T-cell (primary cell): ENCODE measurements around the gene PPP2R3C. TPM values are rescaled to one million over a fixed set of nuclear protein-coding genes. Genes with fewer than 3 reads are reported as not detected.
"Not testable (repeated sequence)": the region's sequence is repeated elsewhere in the genome, so short reads cannot be mapped to it uniquely, and the experiment has no call there.

Experiments used
- ATAC-seq, 4 experiments: fragments of 200-7000 bp in 3 of 4; fragments of 150-1000 bp in 1 of 4; cut with Tn5 transposase; replicated peaks in 1 of 4; 1 replicate in 3 of 4; 2 replicates in 1 of 4; pipeline ENCODE4 v1.10.0; 2021; ENCODE audit warnings: moderate library complexity in 3 of 4, mild to moderate bottlenecking in 2 of 4, moderate number of reproducible peaks in 1 of 4
- CTCF ChIA-PET, 2 donors: fragments of 300-600 bp; sonication (Branson Sonifier 250); formaldehyde crosslinking; loops; one replicate each; lab custom pipeline; 2022; ENCODE audit warnings: antibody characterized with exemption in 2 of 2; lab: Charles Lee
- POLR2A ChIA-PET, 2 donors: fragments of 300-600 bp; sonication (Branson Sonifier 250); formaldehyde crosslinking; loops; one replicate each; lab custom pipeline; 2022; ENCODE audit warnings: antibody characterized with exemption in 2 of 2; lab: Charles Lee
- DNase-seq, 35 experiments: peaks; one replicate each; pipeline versions ENCODE4 v3.0.0 to v3.0.0-alpha.2; 2013 to 2023
- H3K27ac ChIP-seq: one replicate; pipeline ENCODE4 v1.5.1; 2013; ENCODE audit warnings: low read length
- H3K27me3 ChIP-seq, 2 experiments: replicated peaks in 1 of 2; 1 replicate in 1 of 2; 2 replicates in 1 of 2; pipeline versions ENCODE4 v1.6.1 to v1.7.0; 2013; ENCODE audit warnings: low read length in 1 of 2, mixed read lengths in 1 of 2; ENCODE audit not compliant: control insufficient read depth in 2 of 2, insufficient read depth in 2 of 2; ENCODE audit errors: extremely low read depth in 1 of 2
- H3K36me3 ChIP-seq, 2 donors: 1 replicate in 1 of 2; 2 replicates in 1 of 2; pipeline versions ENCODE4 v1.6.1 to v1.7.0; 2013; ENCODE audit warnings: low read length in 1 of 2; ENCODE audit not compliant: control insufficient read depth in 2 of 2, insufficient read depth in 1 of 2; ENCODE audit errors: extremely low read depth in 1 of 2
- H3K4me1 ChIP-seq, 2 experiments: 1 replicate in 1 of 2; 2 replicates in 1 of 2; pipeline versions ENCODE4 v1.6.1 to v1.7.0; 2013; ENCODE audit warnings: low read length in 2 of 2, mixed read lengths in 1 of 2; ENCODE audit not compliant: insufficient read depth in 2 of 2, control insufficient read depth in 1 of 2; ENCODE audit errors: extremely low read depth in 1 of 2
- H3K4me3 ChIP-seq, 2 donors: 1 replicate in 1 of 2; 2 replicates in 1 of 2; pipeline versions ENCODE4 v1.5.1 to v1.7.0; 2013; ENCODE audit warnings: mild to moderate bottlenecking in 2 of 2, low read length in 1 of 2, moderate library complexity in 1 of 2; ENCODE audit not compliant: control insufficient read depth in 1 of 2; ENCODE audit errors: extremely low read depth in 1 of 2
- H3K9me3 ChIP-seq: 2 replicates; pipeline ENCODE4 v1.7.0; 2013
- H3K27ac Mint-ChIP-seq, 2 donors: one replicate each; pipeline ENCODE4 v1.8.0; 2020 to 2021; ENCODE audit warnings: mild to moderate bottlenecking in 2 of 2, mixed read lengths in 2 of 2
- H3K27me3 Mint-ChIP-seq, 2 donors: one replicate each; pipeline ENCODE4 v1.8.0; 2021 to 2022; ENCODE audit warnings: mixed read lengths in 2 of 2
- H3K36me3 Mint-ChIP-seq: one replicate; pipeline ENCODE4 v1.8.0; 2021; ENCODE audit warnings: mixed read lengths
- H3K4me1 Mint-ChIP-seq, 3 donors: one replicate each; pipeline ENCODE4 v1.8.0; 2020 to 2022; ENCODE audit warnings: mixed read lengths in 3 of 3, mild to moderate bottlenecking in 1 of 3
- H3K4me3 Mint-ChIP-seq, 3 donors: one replicate each; pipeline ENCODE4 v1.8.0; 2020 to 2022; ENCODE audit warnings: mild to moderate bottlenecking in 3 of 3, mixed read lengths in 3 of 3, moderate library complexity in 3 of 3
- H3K9me3 Mint-ChIP-seq, 3 donors: one replicate each; pipeline ENCODE4 v1.8.0; 2020 to 2022; ENCODE audit warnings: mixed read lengths in 3 of 3
- WGBS: methylation state at CpG from one replicate; pipeline ENCODE4 v1.1.5; 2013; ENCODE audit warnings: missing lambda C conversion rate; ENCODE audit not compliant: insufficient coverage; 5-methylcytosine and 5-hydroxymethylcytosine counted together
- total RNA-seq, 35 experiments: library from RNA in 6 of 35; stranded (reverse) in 6 of 35; fragments of 120-200 nt in 1 of 35; gene quantifications; one replicate each; pipeline versions ENCODE4 v1.2.1 to v1.2.4 and lab custom pipeline; 2013 to 2026

PPP2R3C gene
- total RNA-seq, 5 donors from 2014 or later (not counting 1 experiment from before 2014, with no cell fraction given) = 28.1 to 40.5 (median 32.9) TPM

DNA sequence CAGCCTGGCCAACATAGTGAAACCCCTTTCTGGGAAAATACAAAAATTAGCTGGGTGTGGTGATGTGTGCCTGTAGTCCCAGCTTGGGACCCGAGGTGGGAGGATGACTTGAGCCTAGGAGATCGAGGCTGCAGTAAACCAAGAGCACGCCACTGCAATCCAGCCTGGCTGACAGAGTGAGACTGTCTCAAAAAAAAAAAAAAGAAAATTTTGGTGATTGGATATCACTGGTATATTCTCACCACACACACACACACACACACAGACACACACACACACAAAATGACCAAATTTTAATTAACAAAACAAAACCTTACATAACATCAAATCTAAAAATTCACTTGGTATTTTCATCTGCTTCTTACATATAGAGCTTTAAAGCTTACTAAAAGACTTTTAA lies 79.2 kb downstream of the PPP2R3C start:
- no peaks in the 10 kb centered on the region for H3K27me3 Mint-ChIP-seq
- no peak for DNase-seq
- Histone ChIP-seq H3K4me3 (no peak overlapping the region), H3K4me1 (peaks cover 4 to 11% of the 10 kb centered on the region in 2 experiments), H3K27me3 (no peaks in the 10 kb centered on the region), H3K9me3 (no peaks in the 10 kb centered on the region), H3K36me3 (no peaks in the 10 kb centered on the region), H3K27ac (no peak overlapping the region)
- no peaks in the 10 kb centered on the region for H3K9me3 Mint-ChIP-seq
- ChIA-PET CTCF (interaction anchor here in 1 of 2 donors (0.6 to 0.7 kb wide), 2 partner anchors 187 to 334 kb away, joined by 4 read pairs; no protein-coding TSS in a partner anchor), POLR2A (interaction anchor here (0.5 to 0.7 kb wide), 4 partner anchors 18 to 254 kb away, joined by 3 to 6 read pairs (median 4); no protein-coding TSS in a partner anchor)
- peaks cover 14 to 18% (median 17%) of the 10 kb centered on the region in 3 donors for H3K4me1 Mint-ChIP-seq
- no peak overlapping the region for H3K27ac Mint-ChIP-seq
- H3K36me3 Mint-ChIP-seq = peaks cover under 1% of the 10 kb centered on the region
- no peak for ATAC-seq
- no peak overlapping the region for H3K4me3 Mint-ChIP-seq
- WGBS = no CpG with 5 or more reads among the region's 3 CpGs

GRCh38 chr14:35038312-35038711 lies 83.5 kb downstream of the PPP2R3C start:
- H3K4me3 ChIP-seq, H3K27me3 Mint-ChIP-seq, H3K27me3 ChIP-seq, H3K36me3 ChIP-seq, H3K4me3 Mint-ChIP-seq, H3K9me3 ChIP-seq, H3K27ac ChIP-seq, CTCF ChIA-PET, H3K4me1 Mint-ChIP-seq, H3K27ac Mint-ChIP-seq, ATAC-seq, H3K4me1 ChIP-seq, DNase-seq: not testable (repeated sequence)
- POLR2A ChIA-PET = interaction anchor here (0.6 to 0.7 kb wide), 2 partner anchors 23 to 25 kb away, joined by 3 to 5 read pairs; no protein-coding TSS in a partner anchor
- Mint-ChIP-seq H3K9me3 (peaks cover 0 to 18% (median 15%) of the 10 kb centered on the region in 3 donors), H3K36me3 (peaks cover 21% of the 10 kb centered on the region)
- no CpG with 5 or more reads among the region's 17 CpGs for WGBS

Other genes starting within 250 kb of the PPP2R3C start
- 10 to 100 TPM; 38.0 to 56.2 (median 44.6) TPM for gene BAZ1A, start 246.6 kb downstream of the PPP2R3C start, total RNA-seq
- 10 to 100 TPM; 41.5 to 55.4 (median 41.9) TPM for gene SRP54, start 139.0 kb downstream of the PPP2R3C start, total RNA-seq
- 100 to 1,000 TPM in 2 of 5 donors, 10 to 100 TPM in 3; 35.7 to 141 (median 38.7) TPM for gene FAM177A1, start 75.7 kb downstream of the PPP2R3C start, total RNA-seq
- gene PRORP, start 562 bp upstream of the PPP2R3C start, total RNA-seq = 10 to 100 TPM; 31.9 to 43.3 (median 35.9) TPM
- 100 to 1,000 TPM in 1 of 5 donors, 10 to 100 TPM in 4; 93.6 to 109 (median 96.9) TPM for gene PSMA6, start 170.4 kb upstream of the PPP2R3C start, total RNA-seq